GM12878 (cell line): ENCODE data around the gene CARD19. TPM values are rescaled to one million over a fixed set of nuclear protein-coding genes. Genes with fewer than 3 reads are reported as not detected.

Experiments
- ATAC-seq: fragments of 200-7000 bp; cut with Tn5 transposase; 3 replicates; pipeline ENCODE4 v1.9.1; 2020; ENCODE audit warnings: mild to moderate bottlenecking, moderate library complexity
- BruUV-seq: library from RNA; stranded (reverse); fragments of 400-500 nt; replicated peaks from 2 replicates; lab custom pipeline; 2021; lab: Mats Ljungman, UMichigan
- CTCF ChIA-PET: fragments of 300-600 bp; sonication (Branson Sonifier 250); formaldehyde crosslinking; extraction: SDS; loops from one replicate; lab custom pipeline; 2021; ENCODE audit warnings: inconsistent platforms; lab: Yijun Ruan, JAX
- POLR2A ChIA-PET: fragments of 350-600 bp; formaldehyde crosslinking; extraction: SDS; loops from one replicate; lab custom pipeline; 2021; ENCODE audit warnings: inconsistent platforms; lab: Charles Lee
- RAD21 ChIA-PET: fragments of 300-600 bp; sonication (Branson Sonifier 250); formaldehyde crosslinking; loops from one replicate; lab custom pipeline; 2023; ENCODE audit warnings: antibody characterized with exemption; ENCODE audit not compliant: unreplicated experiment; lab: Charles Lee
- SMC1A ChIA-PET: fragments of 300-600 bp; sonication (Branson Sonifier 250); formaldehyde crosslinking; loops from one replicate; lab custom pipeline; 2023; ENCODE audit not compliant: unreplicated experiment, uncharacterized antibody; lab: Charles Lee
- DNase-seq: peaks from one replicate; pipeline ENCODE4 v3.0.0-alpha.2; 2011; ENCODE audit warnings: low read depth, low spot score
- FAIRE-seq: peaks from 3 replicates; lab custom pipeline; 2011; peaks lifted over from hg19 to GRCh38; lab: Jason Lieb, UNC
- H2AFZ ChIP-seq: 2 replicates; pipeline ENCODE4 v1.6.0; 2011; ENCODE audit warnings: low read depth, low read length, control low read depth; ENCODE audit not compliant: control insufficient read depth
- H3K27ac ChIP-seq: 2 replicates; pipeline ENCODE4 v1.5.1; 2011; ENCODE audit warnings: control low read depth; ENCODE audit not compliant: control insufficient read depth, insufficient read depth
- H3K27me3 ChIP-seq, 2 experiments: replicated peaks in 1 of 2; 2 replicates each; pipeline versions ENCODE4 v1.6.0 to v1.6.1; 2011; ENCODE audit warnings: low read length in 1 of 2; ENCODE audit not compliant: control insufficient read depth in 2 of 2, insufficient read depth in 2 of 2
- H3K36me3 ChIP-seq, 2 experiments: 2 replicates each; pipeline ENCODE4 v1.5.1; 2011; ENCODE audit warnings: low read length in 1 of 2; ENCODE audit not compliant: control insufficient read depth in 2 of 2, insufficient read depth in 2 of 2
- H3K4me1 ChIP-seq: 2 replicates; pipeline ENCODE4 v1.6.1; 2011; ENCODE audit warnings: mild to moderate bottlenecking, low read length, moderate library complexity, mixed read lengths; ENCODE audit not compliant: control insufficient read depth, insufficient read depth
- H3K4me2 ChIP-seq: 2 replicates; pipeline ENCODE4 v1.6.0; 2011; ENCODE audit warnings: control low read depth; ENCODE audit not compliant: control insufficient read depth, insufficient read depth
- H3K4me3 ChIP-seq: fragments of 200-600 bp; sonication (generic); 2 replicates; pipeline ENCODE4 v1.5.1; 2016
- H3K79me2 ChIP-seq: 2 replicates; pipeline ENCODE4 v1.6.0; 2011; ENCODE audit warnings: low read length; ENCODE audit not compliant: control insufficient read depth, insufficient read depth
- H3K9ac ChIP-seq: 2 replicates; pipeline ENCODE4 v1.8.0; 2011; ENCODE audit warnings: low read length, control low read depth, mixed read lengths; ENCODE audit not compliant: control insufficient read depth, insufficient read depth
- H3K9me3 ChIP-seq: replicated peaks from 3 replicates; pipeline ENCODE4 v1.5.1; 2011; ENCODE audit warnings: mild to moderate bottlenecking, low read length; ENCODE audit not compliant: control insufficient read depth, insufficient read depth
- H4K20me1 ChIP-seq: 2 replicates; pipeline ENCODE4 v1.6.0; 2011; ENCODE audit not compliant: control insufficient read depth, insufficient read depth
- CTCF ChIP-seq, 3 experiments: IDR thresholded peaks in 2 of 3; conservative IDR thresholded peaks in 1 of 3; 2 replicates each; pipeline ENCODE4 v1.5.1; 2011; ENCODE audit warnings: low read depth in 3 of 3, low read length in 3 of 3, mild to moderate bottlenecking in 3 of 3, control low read depth in 2 of 3, moderate library complexity in 2 of 3, inconsistent platforms in 1 of 3, mixed read lengths in 1 of 3; ENCODE audit not compliant: control insufficient read depth in 2 of 3, insufficient read depth in 1 of 3; ENCODE audit errors: extremely low read depth in 1 of 3
- E4F1 ChIP-seq: fragments of 450-650 bp; IDR thresholded peaks from 2 replicates; pipeline ENCODE4 v1.6.1; 2018; ENCODE audit warnings: borderline replicate concordance, mild to moderate bottlenecking; ENCODE audit not compliant: partially characterized antibody
- EGR1 ChIP-seq, 2 experiments: IDR thresholded peaks; 1 replicate in 1 of 2; 2 replicates in 1 of 2; pipeline ENCODE4 v1.6.1; 2011 to 2012; ENCODE audit warnings: low read depth in 2 of 2, low read length in 2 of 2, borderline replicate concordance in 1 of 2, mild to moderate bottlenecking in 1 of 2, moderate library complexity in 1 of 2
- IKZF1 ChIP-seq: fragments of 450-650 bp; conservative IDR thresholded peaks from 2 replicates; pipeline ENCODE4 v1.6.1; 2017; ENCODE audit warnings: antibody characterized with exemption, mild to moderate bottlenecking
- KLF5 ChIP-seq: fragments of 450-650 bp; IDR thresholded peaks from 2 replicates; pipeline ENCODE4 v1.6.1; 2014; ENCODE audit warnings: mild to moderate bottlenecking; ENCODE audit not compliant: partially characterized antibody
- MLLT1 ChIP-seq: fragments of 450-650 bp; IDR thresholded peaks from 2 replicates; pipeline ENCODE4 v1.6.1; 2016; ENCODE audit warnings: mild to moderate bottlenecking
- NFIC ChIP-seq: IDR thresholded peaks from 2 replicates; pipeline ENCODE4 v1.6.1; 2012; ENCODE audit warnings: low read depth, mild to moderate bottlenecking, inconsistent platforms, low read length, moderate library complexity
- PML ChIP-seq: IDR thresholded peaks from 2 replicates; pipeline ENCODE4 v1.6.1; 2012; ENCODE audit warnings: low read length, inconsistent platforms
- POLR2AphosphoS2 ChIP-seq: IDR thresholded peaks from 2 replicates; pipeline ENCODE4 v1.6.1; 2011; ENCODE audit warnings: low read depth, mild to moderate bottlenecking, low read length, improper control_type of control experiment, moderate library complexity
- RAD51 ChIP-seq: fragments of 450-650 bp; IDR thresholded peaks from 2 replicates; pipeline ENCODE4 v1.6.1; 2016; ENCODE audit warnings: moderate library complexity, mild to moderate bottlenecking, inconsistent platforms
- RELA ChIP-seq: fragments of 450-650 bp; IDR thresholded peaks from 2 replicates; pipeline ENCODE4 v1.8.0; 2014; ENCODE audit warnings: borderline replicate concordance; ENCODE audit not compliant: partially characterized antibody
- SKIL ChIP-seq: fragments of 450-650 bp; IDR thresholded peaks from 2 replicates; pipeline ENCODE4 v1.6.1; 2017; ENCODE audit warnings: mild to moderate bottlenecking, low read depth, inconsistent platforms; ENCODE audit not compliant: poor library complexity, severe bottlenecking
- WRNIP1 ChIP-seq: IDR thresholded peaks from 2 replicates; pipeline ENCODE4 v1.6.1; 2011; ENCODE audit warnings: low read depth, low read length, improper control_type of control experiment, borderline replicate concordance
- ZNF207 ChIP-seq: fragments of 450-650 bp; IDR thresholded peaks from 2 replicates; pipeline ENCODE4 v1.6.1; 2014; ENCODE audit warnings: antibody characterized with exemption, mild to moderate bottlenecking, borderline replicate concordance
- ZNF217 ChIP-seq: fragments of 450-650 bp; IDR thresholded peaks from 2 replicates; pipeline ENCODE4 v1.6.1; 2017; ENCODE audit warnings: antibody characterized with exemption, mild to moderate bottlenecking
- WGBS: methylation state at CpG from one replicate; pipeline ENCODE4 v1.1.6; 2016; ENCODE audit warnings: low lambda C conversion rate; ENCODE audit not compliant: insufficient replicate concordance, insufficient coverage; ENCODE audit errors: missing lambda C conversion rate; 5-methylcytosine and 5-hydroxymethylcytosine counted together
- in situ Hi-C: fragments of 300-500 bp; cut with MboI; formaldehyde crosslinking; loops from 9 replicates; pipeline ENCODE4 v1.14.3; 2018; ENCODE audit warnings: mixed read lengths
- intact Hi-C: fragments of 100-400 bp; cut with micrococcal nuclease; formaldehyde crosslinking; loops from one replicate; pipeline ENCODE4 v1.14.2; 2022; ENCODE audit not compliant: unreplicated experiment
- polyA plus RNA-seq, 11 experiments: library from polyadenylated mRNA; depleted of rRNA in 4 of 11; unstranded in 6 of 11; stranded (reverse) in 5 of 11; fragments of >200 nt; fragmentation: Nextera tagmentation in 4 of 11; fragmentation: Illumina TruSeq in 1 of 11; extraction: Ambion mirVana in 4 of 11; extraction: Trizol in 1 of 11; gene quantifications; 1 replicate in 1 of 11; 2 replicates in 10 of 11; pipeline versions ENCODE4 v1.2.1 to v1.2.3, GENCODE V29; 2011 to 2016; ENCODE audit warnings: inconsistent platforms in 2 of 11, missing spikeins in 2 of 11, low read depth in 1 of 11
- total RNA-seq, 4 experiments: library from RNA; depleted of rRNA in 3 of 4; stranded (reverse); fragments of >200 nt in 3 of 4; fragmentation: Illumina TruSeq in 1 of 4; extraction: Trizol in 1 of 4; gene quantifications; 2 replicates each; pipeline versions ENCODE4 v1.2.1 to v1.2.3, GENCODE V29; 2013 to 2021

The CARD19 gene
- total and polyA plus RNA-seq, 10 of the 15 experiments (the other 5 are each of a cell fraction or from before 2014, with no cell fraction given), result 0.61 to 41.6 (median 19.9) TPM

GRCh38 chr9:93060746-93061259 lies 35.2 kb upstream of the CARD19 start:
- peak; percentile 5 for ATAC-seq
- TF ChIP-seq POLR2AphosphoS2 (no peak), KLF5 (no peak), E4F1 (no peak), PML (no peak), SKIL (no peak), ZNF217 (no peak), ZNF207 (no peak), RELA (peak; percentile 32), WRNIP1 (no peak), RAD51 (no peak), CTCF (IDR thresholded peaks at IDR 0.05 in 2 of 3, conservative IDR thresholded peaks at IDR 0.05 in 1 of 3; ENCODE audit: control insufficient read depth in 2 of 3, extremely low read depth in 1 of 3, insufficient read depth in 1 of 3, low read depth in 3 of 3, low read length in 3 of 3) (no peak), NFIC (no peak), MLLT1 (peak; percentile 66; the same call in 1 of the 2 replicates), IKZF1 (peak; percentile 25; the same call in 1 of the 2 replicates), EGR1 (IDR thresholded peaks at IDR 0.05; ENCODE audit: borderline replicate concordance in 1 of 2, low read depth in 2 of 2, low read length in 2 of 2) (no peak)

More at GRCh38 chr9:93060746-93061259, 35.2 kb upstream of the CARD19 start:
- H3K27ac ChIP-seq, result peak overlapping the region; percentile 88
- H3K9ac ChIP-seq, result peak overlapping the region; percentile 93
- FAIRE-seq (no peak), DNase-seq (peak; percentile 40)
- ChIA-PET SMC1A (interaction anchor here (0.9 to 3.2 kb wide), 12 partner anchors 10 to 106 kb away, joined by 3 to 15 read pairs (median 5); no protein-coding TSS in a partner anchor), RAD21 (interaction anchor here (1.3 to 4.6 kb wide), 10 partner anchors 28 to 97 kb away, joined by 3 to 22 read pairs (median 6); no protein-coding TSS in a partner anchor), CTCF (interaction anchor here (0.7 to 4.3 kb wide), 11 partner anchors 10 to 505 kb away, joined by 3 to 31 read pairs (median 4); partner anchors contain the start of genes CARD19 and NINJ1), POLR2A (interaction anchor here (0.8 to 4.2 kb wide), 6 partner anchors 9 to 81 kb away, joined by 3 to 36 read pairs (median 4); partner anchors contain the start of gene CARD19)
- intact Hi-C loops, result no loop called here
- no peaks in the 10 kb centered on the region for H4K20me1 ChIP-seq
- WGBS, result 0% methylated on average over 8 of the region's 8 CpGs
- in situ Hi-C loops, result no loop called here
- H3K4me3 ChIP-seq, result peak overlapping the region; percentile 81
- peak overlapping the region; percentile 93 for H3K4me2 ChIP-seq
- peaks cover 63% of the 10 kb centered on the region for H3K4me1 ChIP-seq
- no peaks in the 10 kb centered on the region for H3K27me3 ChIP-seq
- BruUV-seq, result no TSS peak
- peak overlapping the region; percentile 58 for H2AFZ ChIP-seq
- peaks cover 0 to 4% of the 10 kb centered on the region in 2 experiments; a peak in 3 of 4 replicates for H3K36me3 ChIP-seq
- peaks cover 55% of the 10 kb centered on the region for H3K79me2 ChIP-seq
- no peaks in the 10 kb centered on the region for H3K9me3 ChIP-seq
